ENCODE results near the gene TOGARAM2. TPM values are rescaled to one million over a fixed set of nuclear protein-coding genes. Genes with fewer than 3 reads are reported as not detected.

The TOGARAM2 gene
- total RNA-seq, 1 donor from 2014 or later = not detected

- no peaks in the 10 kb centered on the region for H3K36me3 ChIP-seq (ENCODE audit: control insufficient read depth, insufficient read depth, low read length)
Measured at GRCh38 chr2:29063056-29063455, 82.0 kb downstream of the TOGARAM2 start.

GRCh38 chr2:29063646-29064345 lies 82.7 kb downstream of the TOGARAM2 start:
- no peaks in the 10 kb centered on the region for H3K27me3 ChIP-seq (ENCODE audit: control insufficient read depth, insufficient read depth, low read length)
- TF ChIP-seq, protein P1, sequence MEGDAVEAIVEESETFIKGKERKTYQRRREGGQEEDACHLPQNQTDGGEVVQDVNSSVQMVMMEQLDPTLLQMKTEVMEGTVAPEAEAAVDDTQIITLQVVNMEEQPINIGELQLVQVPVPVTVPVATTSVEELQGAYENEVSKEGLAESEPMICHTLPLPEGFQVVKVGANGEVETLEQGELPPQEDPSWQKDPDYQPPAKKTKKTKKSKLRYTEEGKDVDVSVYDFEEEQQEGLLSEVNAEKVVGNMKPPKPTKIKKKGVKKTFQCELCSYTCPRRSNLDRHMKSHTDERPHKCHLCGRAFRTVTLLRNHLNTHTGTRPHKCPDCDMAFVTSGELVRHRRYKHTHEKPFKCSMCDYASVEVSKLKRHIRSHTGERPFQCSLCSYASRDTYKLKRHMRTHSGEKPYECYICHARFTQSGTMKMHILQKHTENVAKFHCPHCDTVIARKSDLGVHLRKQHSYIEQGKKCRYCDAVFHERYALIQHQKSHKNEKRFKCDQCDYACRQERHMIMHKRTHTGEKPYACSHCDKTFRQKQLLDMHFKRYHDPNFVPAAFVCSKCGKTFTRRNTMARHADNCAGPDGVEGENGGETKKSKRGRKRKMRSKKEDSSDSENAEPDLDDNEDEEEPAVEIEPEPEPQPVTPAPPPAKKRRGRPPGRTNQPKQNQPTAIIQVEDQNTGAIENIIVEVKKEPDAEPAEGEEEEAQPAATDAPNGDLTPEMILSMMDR (IDR thresholded peaks at IDR 0.05; ENCODE audit: insufficient read depth, low read length, poor library complexity, severe bottlenecking) = no peak
- no peaks in the 10 kb centered on the region for H3K36me3 ChIP-seq (ENCODE audit: control insufficient read depth, insufficient read depth, low read length)
- no peak overlapping the region for H3K4me3 ChIP-seq (ENCODE audit: low read depth, low read length)
- DNase-seq (ENCODE audit: low read depth) = no peak

More at GRCh38 chr2:29063056-29063455, 82.0 kb downstream of the TOGARAM2 start:
- Histone ChIP-seq H3K4me3 (ENCODE audit: low read depth, low read length) (no peak overlapping the region), H3K27me3 (ENCODE audit: control insufficient read depth, insufficient read depth, low read length) (no peaks in the 10 kb centered on the region)
- no peak for DNase-seq (ENCODE audit: low read depth)
- TF ChIP-seq, protein P1 (IDR thresholded peaks at IDR 0.05; ENCODE audit: insufficient read depth, low read length, poor library complexity, severe bottlenecking) = no peak

GRCh38 chr2:29064346-29064715 lies 83.2 kb downstream of the TOGARAM2 start:
- no peak for DNase-seq (ENCODE audit: low read depth)
- no peaks in the 10 kb centered on the region for H3K27me3 ChIP-seq (ENCODE audit: control insufficient read depth, insufficient read depth, low read length)
- H3K36me3 ChIP-seq (ENCODE audit: control insufficient read depth, insufficient read depth, low read length) = no peaks in the 10 kb centered on the region
- TF ChIP-seq, protein P1 (IDR thresholded peaks at IDR 0.05; ENCODE audit: insufficient read depth, low read length, poor library complexity, severe bottlenecking) = no peak
- no peak overlapping the region for H3K4me3 ChIP-seq (ENCODE audit: low read depth, low read length)

GRCh38 chr2:29064746-29065067 lies 83.6 kb downstream of the TOGARAM2 start:
- no peak for DNase-seq (ENCODE audit: low read depth)
- Histone ChIP-seq H3K27me3 (ENCODE audit: control insufficient read depth, insufficient read depth, low read length) (no peaks in the 10 kb centered on the region), H3K36me3 (ENCODE audit: control insufficient read depth, insufficient read depth, low read length) (no peaks in the 10 kb centered on the region), H3K4me3 (ENCODE audit: low read depth, low read length) (no peak overlapping the region)
- TF ChIP-seq, protein P1 (IDR thresholded peaks at IDR 0.05; ENCODE audit: insufficient read depth, low read length, poor library complexity, severe bottlenecking) = no peak

GRCh38 chr2:29065068-29065811 lies 84.1 kb downstream of the TOGARAM2 start:
- DNase-seq (ENCODE audit: low read depth) = no peak
- H3K27me3 ChIP-seq (ENCODE audit: control insufficient read depth, insufficient read depth, low read length) = no peaks in the 10 kb centered on the region
- H3K36me3 ChIP-seq (ENCODE audit: control insufficient read depth, insufficient read depth, low read length) = no peaks in the 10 kb centered on the region
- TF ChIP-seq, protein P1 (IDR thresholded peaks at IDR 0.05; ENCODE audit: insufficient read depth, low read length, poor library complexity, severe bottlenecking) = no peak
- no peak overlapping the region for H3K4me3 ChIP-seq (ENCODE audit: low read depth, low read length)

Data from kidney epithelial cell (primary cell).